Muscle layer of duodenum (tissue), 2 donors: Measurements from ENCODE around the gene VPS35L.

Source experiments
- H3K27ac ChIP-seq: one replicate; pipeline ENCODE4 v1.7.0; 2013; ENCODE audit warnings: mild to moderate bottlenecking, low read length
- H3K27me3 ChIP-seq: one replicate; pipeline ENCODE4 v1.7.0; 2013; ENCODE audit warnings: low read depth, mild to moderate bottlenecking, control low read depth, low read length
- H3K36me3 ChIP-seq, 2 donors: one replicate each; pipeline ENCODE4 v1.7.0; 2013; ENCODE audit warnings: low read length in 2 of 2, control low read depth in 1 of 2, mild to moderate bottlenecking in 1 of 2; ENCODE audit not compliant: insufficient read depth in 2 of 2, control insufficient read depth in 1 of 2
- H3K4me1 ChIP-seq, 2 donors: one replicate each; pipeline ENCODE4 v1.7.0; 2013; ENCODE audit warnings: low read length in 2 of 2, mild to moderate bottlenecking in 2 of 2, control low read depth in 1 of 2, moderate library complexity in 1 of 2; ENCODE audit not compliant: insufficient read depth in 2 of 2, control insufficient read depth in 1 of 2
- H3K4me3 ChIP-seq, 2 donors: one replicate each; pipeline ENCODE4 v1.7.0; 2013; ENCODE audit warnings: low read length in 2 of 2, low read depth in 1 of 2, mild to moderate bottlenecking in 1 of 2
- H3K9me3 ChIP-seq, 2 donors: one replicate each; pipeline ENCODE4 v1.7.0; 2013; ENCODE audit warnings: low read length in 2 of 2, control low read depth in 1 of 2, mild to moderate bottlenecking in 1 of 2; ENCODE audit not compliant: control insufficient read depth in 1 of 2
- donor health status: healthy.

The VPS35L gene

DNA sequence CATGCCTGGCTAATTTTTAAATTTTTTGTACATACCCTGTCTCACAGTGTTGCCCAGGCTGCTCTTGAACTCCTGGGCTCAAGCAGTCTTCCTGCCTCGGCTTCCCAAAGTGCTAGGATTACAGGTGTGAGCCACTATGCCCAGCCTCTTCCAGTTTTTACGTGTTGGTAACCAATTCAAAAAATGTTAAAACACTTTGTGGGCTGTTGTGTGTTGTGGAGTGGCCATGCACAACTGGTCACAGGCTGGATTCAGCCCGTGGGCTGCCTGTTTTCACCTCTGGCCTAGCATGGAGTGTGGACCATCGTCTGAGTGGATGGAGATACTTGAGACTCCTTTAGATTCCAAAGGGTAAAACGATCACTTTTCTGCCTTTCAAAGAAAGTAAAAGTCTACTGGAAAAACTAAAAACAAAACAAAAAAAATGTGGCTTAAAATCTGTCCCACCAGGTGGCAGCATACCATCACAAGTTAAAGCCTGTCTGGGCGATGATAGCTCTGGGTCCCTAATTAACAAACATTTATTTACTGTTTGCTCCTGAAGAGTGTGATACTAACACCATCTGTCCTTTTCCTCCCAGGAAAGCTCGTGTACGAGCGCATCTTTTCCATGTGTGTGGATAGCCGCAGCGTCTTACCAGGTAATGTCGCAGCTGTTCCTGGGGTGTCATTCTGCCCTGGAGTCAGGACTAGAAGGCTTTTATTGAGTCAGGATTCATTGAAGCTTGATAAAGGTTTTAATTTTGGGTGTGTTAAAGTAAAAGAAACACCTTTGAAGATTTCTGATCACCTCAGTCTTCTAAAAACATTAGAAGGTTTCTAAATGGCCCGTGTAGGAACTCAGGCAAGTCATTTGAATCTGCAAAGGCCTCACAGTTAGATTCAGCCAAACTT, 45.8 kb downstream of the VPS35L start:
- Histone ChIP-seq H3K9me3 (no peaks in the 10 kb centered on the region), H3K27me3 (no peaks in the 10 kb centered on the region), H3K4me1 (no peaks in the 10 kb centered on the region), H3K27ac (no peak overlapping the region), H3K36me3 (peaks cover 18 to 38% of the 10 kb centered on the region in 2 donors), H3K4me3 (no peak overlapping the region)

DNA sequence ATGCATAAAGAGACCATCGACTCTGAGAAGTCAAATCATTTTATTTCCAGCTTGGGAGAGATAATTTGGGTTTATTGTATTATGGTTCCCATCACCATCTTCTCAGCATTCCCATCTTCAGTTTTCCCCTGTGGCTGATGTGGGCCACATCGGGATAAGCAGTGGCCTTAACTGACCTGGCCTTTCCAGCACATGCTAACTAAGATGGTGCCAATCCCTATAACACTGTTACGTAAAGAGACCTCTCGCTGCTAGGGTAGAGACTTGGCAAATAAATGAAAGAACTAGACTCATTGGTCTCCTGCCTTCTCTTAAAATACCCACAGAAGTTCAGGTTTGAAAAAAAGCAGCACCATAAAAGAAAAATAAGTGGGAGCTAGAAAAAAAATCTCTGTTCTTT, 49.4 kb downstream of the VPS35L start:
- Histone ChIP-seq H3K9me3 (no peaks in the 10 kb centered on the region), H3K4me3 (no peak overlapping the region), H3K36me3 (peaks cover 37 to 41% of the 10 kb centered on the region in 2 donors), H3K27me3 (no peaks in the 10 kb centered on the region), H3K4me1 (no peaks in the 10 kb centered on the region), H3K27ac (no peak overlapping the region)

DNA sequence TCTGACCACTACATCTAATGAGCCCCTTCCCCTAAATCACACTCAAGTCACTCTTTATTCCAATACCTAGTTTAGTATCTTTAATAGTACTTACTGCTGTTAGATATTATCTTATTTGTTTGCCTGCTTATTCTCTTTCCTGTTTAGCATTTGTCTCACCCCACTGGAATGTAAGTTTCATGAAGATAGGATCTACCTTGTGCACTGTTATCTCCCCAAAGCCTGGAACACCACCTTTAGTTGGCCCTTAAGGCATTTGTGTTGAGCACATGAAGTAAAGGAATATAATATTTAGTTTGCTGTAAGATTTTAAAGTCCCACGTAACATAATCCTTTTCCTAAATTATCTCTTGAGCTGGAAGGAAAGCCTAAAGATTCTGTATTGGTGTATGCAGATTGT, 50.2 kb downstream of the VPS35L start:
- Histone ChIP-seq H3K4me1 (no peaks in the 10 kb centered on the region), H3K36me3 (peaks cover 42 to 49% of the 10 kb centered on the region in 2 donors), H3K27ac (no peak overlapping the region), H3K9me3 (no peaks in the 10 kb centered on the region), H3K4me3 (no peak overlapping the region), H3K27me3 (no peaks in the 10 kb centered on the region)

DNA sequence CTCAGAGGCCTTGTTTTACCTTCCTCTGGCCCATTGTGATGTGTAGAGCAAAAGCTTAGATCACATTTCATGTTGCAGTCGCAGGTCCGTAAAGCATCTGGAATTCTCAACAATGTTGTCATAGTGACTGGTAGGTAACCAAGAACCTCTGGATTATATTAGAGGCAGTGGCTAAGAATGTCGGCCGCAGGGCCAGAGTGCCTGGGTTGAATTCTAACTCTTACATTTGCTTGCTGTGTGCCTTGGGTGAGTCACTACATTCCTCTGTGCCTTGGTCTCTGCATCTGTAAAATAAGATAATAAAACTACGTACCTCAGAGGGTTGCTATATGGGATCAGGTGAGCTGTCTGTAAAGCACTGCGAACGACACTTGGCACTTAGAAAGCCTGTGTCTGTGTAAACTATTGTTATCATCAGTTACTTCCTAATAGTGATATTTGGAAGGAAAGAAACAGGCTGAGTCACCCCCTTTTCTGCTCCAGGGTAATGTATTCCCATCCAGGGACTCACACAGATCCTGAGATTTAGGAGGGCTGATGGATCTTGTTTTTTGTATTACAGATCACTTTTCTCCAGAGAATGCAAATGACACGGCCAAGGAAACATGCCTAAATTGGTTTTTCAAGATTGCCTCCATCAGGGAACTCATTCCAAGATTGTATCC, 52.2 kb downstream of the VPS35L start:
- no peaks in the 10 kb centered on the region for H3K9me3 ChIP-seq
- H3K27ac ChIP-seq = no peak overlapping the region
- peaks cover 49 to 52% of the 10 kb centered on the region in 2 donors for H3K36me3 ChIP-seq
- H3K27me3 ChIP-seq = no peaks in the 10 kb centered on the region
- H3K4me1 ChIP-seq = no peaks in the 10 kb centered on the region
- no peak overlapping the region for H3K4me3 ChIP-seq

DNA sequence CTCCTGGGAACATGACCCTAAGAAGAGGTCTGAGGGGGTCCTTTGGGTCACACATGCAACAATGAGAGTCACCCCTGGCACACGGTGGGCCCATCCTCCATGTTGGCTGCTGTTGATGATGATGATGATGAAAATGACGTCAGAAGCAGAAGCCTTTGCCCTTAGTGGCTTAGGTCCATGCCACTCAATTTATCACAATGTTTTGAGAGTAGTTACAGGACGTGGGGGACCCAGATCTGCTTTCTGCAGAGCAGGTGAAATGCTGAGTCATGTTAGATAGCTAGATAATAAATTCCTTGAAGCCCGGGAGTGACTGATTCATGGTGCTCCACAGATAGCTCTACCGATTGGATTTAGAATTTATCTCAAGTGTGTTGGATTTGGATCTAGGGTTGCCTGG, 53.9 kb downstream of the VPS35L start:
- H3K27me3 ChIP-seq = no peaks in the 10 kb centered on the region
- peaks cover 51 to 62% of the 10 kb centered on the region in 2 donors for H3K36me3 ChIP-seq
- H3K4me3 ChIP-seq = no peak overlapping the region
- no peaks in the 10 kb centered on the region for H3K4me1 ChIP-seq
- no peaks in the 10 kb centered on the region for H3K9me3 ChIP-seq
- no peak overlapping the region for H3K27ac ChIP-seq

DNA sequence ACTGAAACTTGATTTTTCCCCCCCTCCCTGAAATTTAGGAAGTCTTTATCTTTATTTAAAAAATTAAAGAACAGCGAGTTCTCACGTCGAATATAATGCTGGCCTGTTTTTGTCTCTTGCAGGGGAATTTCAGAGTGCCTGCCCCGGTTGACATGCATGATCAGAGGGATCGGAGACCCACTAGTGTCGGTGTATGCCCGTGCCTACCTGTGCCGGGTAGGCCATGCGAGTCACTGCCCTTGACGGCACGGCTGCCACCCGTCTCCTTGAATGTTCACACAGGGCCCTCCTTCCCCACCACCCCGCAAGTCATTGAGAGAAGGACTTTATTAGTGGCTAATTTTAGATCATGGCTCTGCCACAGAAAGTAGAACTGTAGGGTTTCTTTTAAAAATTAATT, 54.7 kb downstream of the VPS35L start:
- Histone ChIP-seq H3K4me1 (no peaks in the 10 kb centered on the region), H3K9me3 (no peaks in the 10 kb centered on the region), H3K4me3 (no peak overlapping the region), H3K36me3 (peaks cover 44 to 69% of the 10 kb centered on the region in 2 donors), H3K27me3 (no peaks in the 10 kb centered on the region), H3K27ac (no peak overlapping the region)

DNA sequence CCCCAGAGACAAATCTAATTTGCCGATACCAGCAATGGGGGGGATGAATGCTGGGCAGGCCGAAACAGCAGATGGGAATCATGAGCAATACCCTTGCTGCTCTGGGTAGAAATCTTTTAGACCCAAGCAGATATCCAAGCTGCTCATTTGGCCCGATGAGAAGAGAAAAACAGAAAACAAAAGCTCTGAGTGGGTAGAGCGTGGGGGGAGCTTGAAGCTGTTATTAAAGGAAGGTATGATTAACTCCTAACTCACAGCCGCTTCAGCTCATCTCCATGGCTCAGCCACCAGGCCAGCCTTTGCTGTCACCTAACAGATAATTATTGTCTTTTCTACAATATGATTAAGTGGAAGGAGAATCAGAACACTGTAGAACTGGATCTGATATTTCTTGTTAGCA, 58.3 kb downstream of the VPS35L start:
- H3K36me3 ChIP-seq = peaks cover 32 to 64% of the 10 kb centered on the region in 2 donors
- no peaks in the 10 kb centered on the region for H3K27me3 ChIP-seq
- no peaks in the 10 kb centered on the region for H3K9me3 ChIP-seq
- H3K4me1 ChIP-seq = no peaks in the 10 kb centered on the region
- no peak overlapping the region for H3K27ac ChIP-seq
- H3K4me3 ChIP-seq = no peak overlapping the region

DNA sequence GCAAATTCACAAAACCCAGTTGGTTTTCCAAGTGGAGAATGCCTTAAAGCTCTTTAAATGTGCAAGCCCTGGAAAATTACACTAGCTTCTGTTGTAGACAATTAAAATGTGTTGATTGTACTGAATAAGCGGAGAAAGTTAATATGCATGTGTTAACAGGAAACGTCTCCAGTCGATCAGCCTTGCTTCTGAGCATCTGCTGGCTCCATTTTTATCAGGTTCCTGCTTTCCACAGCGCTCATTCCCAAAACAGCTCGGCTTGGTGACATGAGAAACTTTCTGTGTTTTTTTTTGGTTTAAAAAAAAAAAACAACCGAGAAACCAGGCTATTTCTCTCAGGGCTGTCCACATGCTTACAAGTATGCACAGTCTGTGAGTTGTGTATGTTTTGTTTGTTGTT, 60.7 kb downstream of the VPS35L start:
- Histone ChIP-seq H3K4me1 (no peaks in the 10 kb centered on the region), H3K36me3 (peaks cover 23 to 60% of the 10 kb centered on the region in 2 donors), H3K27ac (no peak overlapping the region), H3K4me3 (no peak overlapping the region), H3K9me3 (no peaks in the 10 kb centered on the region), H3K27me3 (no peaks in the 10 kb centered on the region)

DNA sequence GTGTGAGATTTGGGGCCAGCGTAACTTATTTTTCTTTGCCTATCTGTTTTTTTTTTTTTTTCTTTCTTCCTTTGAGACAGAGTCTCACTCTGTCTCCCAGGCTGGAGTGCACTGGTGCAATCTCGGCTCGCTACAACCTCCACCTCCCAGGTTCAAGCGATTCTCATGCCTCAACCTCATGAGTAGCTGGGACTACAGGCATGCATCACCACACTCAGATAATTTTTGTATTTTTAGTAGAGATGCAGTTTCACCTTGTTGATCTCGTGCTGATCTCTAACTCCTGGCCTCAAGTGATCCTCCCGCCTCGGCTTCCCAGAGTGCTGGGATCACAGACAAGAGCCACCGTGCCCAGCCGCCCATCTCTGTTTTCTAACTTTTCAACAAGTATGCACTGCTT, 63.4 kb downstream of the VPS35L start:
- Histone ChIP-seq H3K36me3 (peaks cover 16 to 43% of the 10 kb centered on the region in 2 donors), H3K9me3 (no peaks in the 10 kb centered on the region)

DNA sequence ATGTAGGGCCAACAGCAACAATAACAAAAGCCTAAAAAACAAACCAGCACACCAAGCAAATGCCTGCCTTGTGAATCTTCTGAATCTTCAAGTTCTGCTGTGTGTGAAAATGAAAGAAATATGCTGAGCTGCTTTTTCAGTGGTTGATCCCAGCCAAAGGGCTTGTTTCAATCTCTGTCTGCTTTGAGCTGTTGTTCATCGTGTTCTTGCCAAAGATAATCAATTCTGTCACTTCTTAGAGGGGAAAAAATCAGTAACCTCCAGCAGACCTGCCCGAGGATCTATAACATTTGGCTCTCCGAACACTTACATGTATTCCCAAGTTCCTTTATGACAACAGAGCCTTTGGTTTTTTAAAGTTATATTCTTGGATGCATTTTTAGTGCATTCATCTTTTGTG, 65.9 kb downstream of the VPS35L start:
- Histone ChIP-seq H3K36me3 (peaks cover 20 to 40% of the 10 kb centered on the region in 2 donors), H3K9me3 (no peaks in the 10 kb centered on the region), H3K27ac (no peak overlapping the region), H3K4me3 (no peak overlapping the region), H3K4me1 (no peaks in the 10 kb centered on the region), H3K27me3 (no peaks in the 10 kb centered on the region)

More for the DNA sequence above, 63.4 kb downstream of the VPS35L start:
- H3K4me3 ChIP-seq = no peak overlapping the region
- no peaks in the 10 kb centered on the region for H3K4me1 ChIP-seq
- no peak overlapping the region for H3K27ac ChIP-seq
- H3K27me3 ChIP-seq = no peaks in the 10 kb centered on the region

DNA sequence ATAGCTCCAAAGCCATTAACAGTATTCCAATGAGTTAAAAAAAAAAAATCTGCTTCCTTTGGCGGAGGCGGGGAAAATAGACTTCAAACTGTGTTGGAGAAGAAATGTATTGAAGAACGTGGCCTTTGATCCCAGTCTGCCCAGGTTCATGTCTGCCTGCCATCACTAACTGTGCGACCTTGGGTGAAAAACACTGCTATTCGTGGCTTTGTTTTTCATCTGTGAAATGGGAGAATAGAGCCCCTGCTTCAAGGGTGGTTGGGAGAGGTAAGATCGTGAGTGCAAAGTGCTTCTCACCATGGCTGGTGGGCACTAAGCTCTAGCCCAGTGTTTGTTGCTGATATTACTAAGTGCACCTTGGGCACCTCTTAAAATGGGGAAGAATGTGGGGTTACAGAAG, 69.5 kb downstream of the VPS35L start:
- Histone ChIP-seq H3K4me3 (no peak overlapping the region), H3K27ac (no peak overlapping the region), H3K9me3 (no peaks in the 10 kb centered on the region), H3K36me3 (peaks cover 20 to 29% of the 10 kb centered on the region in 2 donors), H3K4me1 (no peaks in the 10 kb centered on the region), H3K27me3 (no peaks in the 10 kb centered on the region)
